SKM-1 (cell line): Measurements from ENCODE around the gene A3GALT2.
"Not testable (repeated sequence)": the region's sequence is repeated elsewhere in the genome, so short reads cannot be mapped to it uniquely, and the experiment has no call there.

Source experiments
- DNase-seq: peaks from one replicate; lab custom pipeline; 2025; ENCODE audit not compliant: unreplicated experiment; lab: John Stamatoyannopoulos, UW

A3GALT2 gene

DNA sequence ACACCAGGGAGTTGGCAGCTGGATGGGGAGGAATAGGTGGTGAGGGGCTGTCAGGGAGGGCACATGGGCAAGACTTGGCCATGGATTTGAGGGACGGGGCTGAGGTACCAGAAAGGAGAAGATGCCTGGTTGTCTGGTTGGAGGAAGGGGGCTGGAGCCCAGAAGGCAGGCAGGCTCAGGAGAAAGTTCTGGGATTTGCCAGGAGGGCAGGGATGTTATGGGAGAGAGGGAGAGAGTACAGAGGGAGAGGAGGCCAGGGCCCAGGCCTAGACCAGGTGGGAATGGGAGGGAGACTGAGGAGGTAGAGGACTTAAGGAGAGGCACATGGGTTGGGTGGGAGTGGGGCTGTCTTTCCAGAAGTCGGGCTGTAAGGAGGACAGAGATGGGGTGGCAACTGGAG is 4.3 kb downstream of the A3GALT2 start:
- no peak for DNase-seq

DNA sequence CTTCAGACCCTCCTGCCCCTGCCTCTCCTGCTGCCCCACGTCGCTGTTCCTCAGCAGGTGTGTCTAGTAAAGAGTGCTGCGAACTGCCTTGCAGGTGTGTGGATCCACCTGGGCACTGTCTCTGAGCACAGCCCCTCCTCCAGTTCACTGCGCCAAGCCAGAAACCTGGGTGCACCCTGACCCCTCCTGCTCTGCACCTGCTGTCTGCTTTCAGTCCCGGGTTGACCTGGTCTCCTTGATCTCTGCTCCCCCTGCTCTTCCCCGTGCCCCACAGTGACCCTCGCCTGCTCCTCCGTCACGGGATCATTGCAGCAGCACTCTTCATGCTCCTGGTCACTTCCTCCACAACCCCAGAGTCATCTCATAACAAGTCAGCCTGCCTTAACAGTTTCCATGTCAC is 6.5 kb downstream of the A3GALT2 start:
- no peak for DNase-seq

DNA sequence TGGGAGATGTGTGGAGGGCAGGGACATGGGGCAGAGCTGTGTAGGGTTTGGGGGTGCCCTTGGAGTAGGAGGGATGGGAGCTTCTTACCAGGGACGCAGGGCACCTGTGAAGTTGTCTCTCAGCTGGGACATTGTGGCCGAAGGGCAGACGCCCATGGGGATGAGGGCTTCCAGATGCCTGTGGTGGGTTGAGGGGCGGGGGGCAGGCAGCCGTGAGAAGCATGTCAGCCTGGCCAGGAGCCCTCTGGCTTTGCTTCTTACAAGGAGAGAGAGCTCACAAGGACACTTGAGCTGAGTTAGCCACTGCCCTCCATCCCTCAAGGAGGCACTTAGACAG is 8.5 kb downstream of the A3GALT2 start:
- no peak for DNase-seq

GRCh38 chr1:33311706-33312412 is 9.0 kb downstream of the A3GALT2 start:
- no peak for DNase-seq

- no peak for DNase-seq
These were observed 10.2 kb downstream of the A3GALT2 start for GRCh38 chr1:33310702-33311101.

DNA sequence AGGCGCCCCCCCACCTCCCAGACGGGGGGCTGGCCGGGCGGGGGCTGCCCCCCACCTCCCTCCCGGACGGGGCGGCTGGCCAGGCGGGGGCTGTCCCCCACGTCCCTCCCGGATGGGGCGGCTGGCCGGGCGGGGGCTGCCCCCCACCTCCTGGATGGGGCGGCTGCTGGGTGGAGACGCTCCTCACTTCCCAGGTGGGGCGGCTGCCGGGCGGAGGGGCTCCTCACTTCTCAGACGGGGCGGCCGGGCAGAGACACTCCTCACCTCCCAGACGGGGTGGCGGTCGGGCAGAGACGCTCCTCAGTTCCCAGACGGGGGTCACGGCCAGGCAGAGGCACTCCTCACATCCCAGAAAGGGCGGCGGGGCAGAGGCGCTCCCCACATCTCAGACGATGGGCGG is 11.5 kb downstream of the A3GALT2 start:
- DNase-seq: not testable (repeated sequence)

GRCh38 chr1:33307494-33307864 is 13.4 kb downstream of the A3GALT2 start:
- DNase-seq: no peak

- DNase-seq: no peak
These were observed 14.0 kb downstream of the A3GALT2 start for GRCh38 chr1:33306653-33307493.

- no peak for DNase-seq
These were observed 14.9 kb downstream of the A3GALT2 start for GRCh38 chr1:33305816-33306652.

- no peak for DNase-seq
These were observed 15.9 kb downstream of the A3GALT2 start for GRCh38 chr1:33305016-33305415.

DNA sequence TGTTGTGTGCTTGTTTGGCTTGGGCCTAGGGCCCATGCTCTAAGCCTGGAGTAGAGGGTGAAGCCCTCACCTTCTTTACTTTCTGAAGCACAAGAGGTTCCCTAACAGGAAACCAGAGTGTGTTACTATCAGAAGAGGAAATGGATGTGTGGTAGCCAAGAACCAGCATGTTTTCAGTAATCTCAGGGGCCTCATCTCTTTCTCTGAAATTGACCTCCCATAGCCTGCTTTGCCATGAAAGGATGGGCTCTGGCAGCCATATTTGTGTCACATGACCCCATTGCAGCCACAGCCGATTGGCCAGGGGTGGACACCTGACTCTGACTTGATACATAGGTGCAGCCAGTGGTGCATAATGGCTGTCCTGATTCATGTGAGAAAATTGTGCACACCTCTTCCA is 18.6 kb downstream of the A3GALT2 start:
- DNase-seq: no peak

GRCh38 chr1:33301273-33301984 is 19.5 kb downstream of the A3GALT2 start:
- no peak for DNase-seq

DNA sequence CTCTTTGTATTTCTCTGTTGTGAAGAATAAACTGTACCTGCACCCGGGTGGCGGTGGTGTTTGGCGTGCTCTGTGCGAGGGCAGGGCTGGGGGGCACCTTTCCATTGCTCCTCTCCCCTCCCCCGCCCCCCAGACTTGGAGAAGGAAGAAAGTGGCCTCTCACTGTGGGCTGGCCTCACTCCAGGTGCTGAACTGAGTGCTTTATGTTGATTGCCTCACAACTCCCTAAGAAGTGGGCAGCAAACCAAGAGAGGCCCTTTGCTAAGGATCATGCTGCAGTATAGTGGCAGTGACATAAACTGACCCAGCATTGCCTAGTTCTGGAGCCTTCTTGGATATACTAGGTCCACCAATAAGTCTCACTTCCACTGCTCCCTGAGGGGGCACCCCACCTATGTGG is 20.2 kb downstream of the A3GALT2 start:
- no peak for DNase-seq

- no peak for DNase-seq
These were observed 21.3 kb downstream of the A3GALT2 start for GRCh38 chr1:33299461-33300155.

GRCh38 chr1:33298623-33299277 is 22.1 kb downstream of the A3GALT2 start:
- peak; percentile 17 for DNase-seq

DNA sequence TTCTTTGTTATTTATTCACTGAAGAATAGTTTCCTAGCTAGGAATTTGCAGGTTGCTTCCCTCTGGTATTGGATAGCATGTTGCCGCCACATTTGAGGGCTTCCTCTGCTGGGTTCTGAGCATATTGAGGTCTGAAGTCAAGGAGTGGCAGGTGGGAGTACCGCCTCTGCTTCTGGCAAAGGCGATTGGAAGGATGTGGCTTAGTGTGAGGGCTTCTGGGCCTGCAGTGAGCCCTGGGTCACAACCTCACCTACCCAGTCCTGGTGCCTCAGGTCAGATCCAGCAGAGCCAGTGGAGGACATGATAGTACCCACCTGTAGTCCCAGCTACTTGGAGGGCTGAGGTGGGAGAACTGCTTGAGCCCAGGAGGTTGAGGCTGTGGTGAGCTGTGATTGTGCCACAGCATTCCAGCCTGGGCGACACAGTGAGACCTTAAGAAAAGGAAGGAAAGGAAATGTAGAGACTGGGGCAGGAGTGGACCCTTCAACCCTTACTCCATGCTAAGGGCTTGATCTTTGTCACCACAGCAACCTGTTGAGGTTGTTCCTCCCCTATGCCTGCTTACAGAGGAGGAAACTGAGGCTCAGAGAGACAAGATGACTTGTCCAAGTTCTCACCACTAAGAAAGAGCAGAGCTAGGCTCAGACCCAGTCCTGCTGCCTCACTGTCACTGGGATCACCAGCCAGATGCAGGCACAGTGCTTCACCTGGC is 22.8 kb downstream of the A3GALT2 start:
- DNase-seq: no peak

DNA sequence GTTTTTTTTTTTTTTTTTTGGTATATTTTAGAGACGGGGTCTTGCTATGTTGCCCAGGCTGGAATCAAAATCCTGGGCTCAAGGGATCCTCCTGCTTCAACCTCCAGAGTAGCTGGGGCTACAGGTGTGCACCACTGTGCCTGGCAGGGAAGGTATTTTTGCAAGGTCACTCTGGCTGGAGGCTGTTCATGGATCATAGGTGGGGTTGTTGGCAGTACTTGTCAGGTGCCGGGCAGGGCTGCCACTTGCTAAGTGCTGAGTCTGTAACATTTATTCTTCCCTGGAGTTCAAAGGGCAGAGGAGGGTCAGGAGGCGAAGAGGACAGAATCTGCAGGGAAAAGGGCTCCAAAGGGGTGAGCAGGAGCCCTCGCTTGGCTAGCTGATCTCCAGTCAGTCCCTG is 24.1 kb downstream of the A3GALT2 start:
- DNase-seq: no peak

- DNase-seq: no peak
These were observed 24.8 kb downstream of the A3GALT2 start for GRCh38 chr1:33296082-33296458.

- peak; percentile 41 for DNase-seq
These were observed 25.3 kb downstream of the A3GALT2 start for GRCh38 chr1:33295450-33296081.
